ACC112 (cell line): ENCODE results near the gene ABTB1.

ENCODE experiments used
- H2AFZ ChIP-seq: fragments of 200-600 bp; sonication (generic); one replicate; pipeline ENCODE4 v1.6.0; 2017; ENCODE audit warnings: antibody characterized with exemption, low read length; ENCODE audit not compliant: unreplicated experiment
- H3K27ac ChIP-seq: fragments of 200-600 bp; sonication (generic); 2 replicates; pipeline ENCODE4 v1.5.1; 2014; ENCODE audit warnings: low read depth, mild to moderate bottlenecking, antibody characterized with exemption, low read length, moderate library complexity
- H3K27me3 ChIP-seq: fragments of 200-600 bp; sonication (generic); 2 replicates; pipeline ENCODE4 v1.6.1; 2014; ENCODE audit warnings: mild to moderate bottlenecking, antibody characterized with exemption, low read length, moderate library complexity, mixed read lengths; ENCODE audit not compliant: insufficient read depth
- H3K36me3 ChIP-seq: fragments of 200-600 bp; sonication (generic); 2 replicates; pipeline ENCODE4 v1.6.1; 2016; ENCODE audit warnings: mild to moderate bottlenecking, antibody characterized with exemption, low read length, moderate library complexity, mixed read lengths; ENCODE audit not compliant: insufficient read depth
- H3K4me1 ChIP-seq: fragments of 200-600 bp; sonication (generic); one replicate; pipeline ENCODE4 v1.6.1; 2016; ENCODE audit warnings: low read length, mixed read lengths; ENCODE audit not compliant: insufficient read depth, unreplicated experiment, control insufficient read depth
- H3K4me3 ChIP-seq: fragments of 200-600 bp; sonication (generic); 2 replicates; pipeline ENCODE4 v1.5.1; 2014; ENCODE audit warnings: mild to moderate bottlenecking, low read depth, low read length
- H3K79me2 ChIP-seq: fragments of 200-600 bp; sonication (generic); one replicate; pipeline ENCODE4 v1.6.0; 2016; ENCODE audit warnings: low read length; ENCODE audit not compliant: control insufficient read depth, unreplicated experiment, insufficient read depth

ABTB1 gene

GRCh38 chr3:127715532-127715931, 42.8 kb downstream of the ABTB1 start:
- H3K36me3 ChIP-seq = no peaks in the 10 kb centered on the region
- no peaks in the 10 kb centered on the region for H3K79me2 ChIP-seq
- H3K4me1 ChIP-seq = no peaks in the 10 kb centered on the region
- H2AFZ ChIP-seq = no peak overlapping the region
- H3K27ac ChIP-seq = no peak overlapping the region
- no peaks in the 10 kb centered on the region for H3K27me3 ChIP-seq
- no peak overlapping the region for H3K4me3 ChIP-seq

- Histone ChIP-seq H3K27me3 (no peaks in the 10 kb centered on the region), H3K4me1 (no peaks in the 10 kb centered on the region), H3K4me3 (no peak overlapping the region), H3K36me3 (no peaks in the 10 kb centered on the region), H3K79me2 (no peaks in the 10 kb centered on the region), H2AFZ (no peak overlapping the region), H3K27ac (no peak overlapping the region)
These were observed 43.6 kb downstream of the ABTB1 start for GRCh38 chr3:127716384-127716783.

GRCh38 chr3:127717357-127718244, 44.8 kb downstream of the ABTB1 start:
- H3K4me3 ChIP-seq = no peak overlapping the region
- H3K27me3 ChIP-seq = no peaks in the 10 kb centered on the region
- H3K79me2 ChIP-seq = no peaks in the 10 kb centered on the region
- no peak overlapping the region for H3K27ac ChIP-seq
- H2AFZ ChIP-seq = no peak overlapping the region
- H3K36me3 ChIP-seq = no peaks in the 10 kb centered on the region
- no peaks in the 10 kb centered on the region for H3K4me1 ChIP-seq

GRCh38 chr3:127718245-127718915, 45.6 kb downstream of the ABTB1 start:
- H3K4me3 ChIP-seq = no peak overlapping the region
- H3K27me3 ChIP-seq = no peaks in the 10 kb centered on the region
- H3K36me3 ChIP-seq = no peaks in the 10 kb centered on the region
- no peaks in the 10 kb centered on the region for H3K4me1 ChIP-seq
- no peak overlapping the region for H3K27ac ChIP-seq
- no peak overlapping the region for H2AFZ ChIP-seq
- no peaks in the 10 kb centered on the region for H3K79me2 ChIP-seq

- no peaks in the 10 kb centered on the region for H3K79me2 ChIP-seq
- H3K27ac ChIP-seq = no peak overlapping the region
- H3K27me3 ChIP-seq = no peaks in the 10 kb centered on the region
- H2AFZ ChIP-seq = no peak overlapping the region
- H3K36me3 ChIP-seq = no peaks in the 10 kb centered on the region
- H3K4me1 ChIP-seq = no peaks in the 10 kb centered on the region
- no peak overlapping the region for H3K4me3 ChIP-seq
These were observed 46.2 kb downstream of the ABTB1 start for GRCh38 chr3:127718916-127719290.

- Histone ChIP-seq H2AFZ (no peak overlapping the region), H3K36me3 (no peaks in the 10 kb centered on the region), H3K27ac (no peak overlapping the region), H3K4me1 (no peaks in the 10 kb centered on the region), H3K4me3 (no peak overlapping the region), H3K79me2 (no peaks in the 10 kb centered on the region), H3K27me3 (no peaks in the 10 kb centered on the region)
These were observed 46.6 kb downstream of the ABTB1 start for GRCh38 chr3:127719369-127719768.

- Histone ChIP-seq H2AFZ (no peak overlapping the region), H3K27ac (no peak overlapping the region), H3K27me3 (no peaks in the 10 kb centered on the region), H3K79me2 (no peaks in the 10 kb centered on the region), H3K36me3 (no peaks in the 10 kb centered on the region), H3K4me1 (no peaks in the 10 kb centered on the region), H3K4me3 (no peak overlapping the region)
These were observed 47.5 kb downstream of the ABTB1 start for GRCh38 chr3:127720161-127720823.

- Histone ChIP-seq H3K4me3 (no peak overlapping the region), H3K27ac (no peak overlapping the region), H3K79me2 (no peaks in the 10 kb centered on the region)
These were observed 48.5 kb downstream of the ABTB1 start for GRCh38 chr3:127720985-127721935.

GRCh38 chr3:127722091-127722784, 49.5 kb downstream of the ABTB1 start:
- Histone ChIP-seq H2AFZ (no peak overlapping the region), H3K4me3 (no peak overlapping the region), H3K27ac (no peak overlapping the region), H3K27me3 (no peaks in the 10 kb centered on the region), H3K4me1 (no peaks in the 10 kb centered on the region), H3K79me2 (no peaks in the 10 kb centered on the region), H3K36me3 (no peaks in the 10 kb centered on the region)

More at GRCh38 chr3:127720985-127721935, 48.5 kb downstream of the ABTB1 start:
- no peaks in the 10 kb centered on the region for H3K27me3 ChIP-seq
- H3K4me1 ChIP-seq = no peaks in the 10 kb centered on the region
- no peak overlapping the region for H2AFZ ChIP-seq
- no peaks in the 10 kb centered on the region for H3K36me3 ChIP-seq
